ENCODE results near the gene PSMD5.

PSMD5 gene

DNA sequence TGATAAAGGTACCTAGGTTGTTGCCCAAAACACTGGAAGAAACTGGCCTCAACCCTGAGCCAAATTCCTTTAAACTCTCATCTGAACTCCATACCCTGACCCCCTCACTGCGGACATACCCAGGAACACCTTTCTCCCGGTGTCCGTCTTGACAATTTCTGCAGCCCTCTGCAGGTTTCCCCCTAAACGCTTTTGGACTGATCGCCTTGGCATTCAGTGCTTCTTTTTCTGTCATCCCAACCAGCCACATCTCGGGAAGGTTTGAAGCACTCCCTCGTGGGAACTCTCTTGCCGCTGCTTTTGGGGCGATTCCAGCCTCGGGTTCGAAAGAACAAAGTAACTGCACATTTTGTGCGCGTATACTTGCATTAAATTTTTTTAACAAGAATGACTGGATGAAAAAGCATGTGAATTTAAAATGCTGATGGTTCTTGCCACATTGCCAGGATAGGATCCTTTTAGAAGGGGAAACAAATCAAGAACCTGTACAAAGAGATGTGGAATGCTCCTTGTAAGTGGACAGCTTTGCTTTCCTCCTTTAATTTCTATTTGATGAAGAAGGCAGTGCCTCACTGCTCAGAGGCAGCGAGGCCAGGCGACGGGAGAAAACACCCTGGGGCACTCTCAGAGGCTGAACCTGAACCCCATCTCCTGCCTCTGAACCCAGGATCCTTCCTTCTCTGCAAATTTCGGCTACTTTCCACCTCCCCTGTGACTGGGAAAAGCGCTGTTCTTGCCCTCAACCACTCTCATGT, 615 bp downstream of the PSMD5 start:
- ATAC-seq (replicated peaks), result peak; percentile 1
- DNase-seq, result no peak
- H3K4me3 Mint-ChIP-seq, result peak overlapping the region; percentile 99 to 100
- H3K27me3 Mint-ChIP-seq, result no peaks in the 10 kb centered on the region
- H3K9me3 Mint-ChIP-seq, result no peaks in the 10 kb centered on the region
- H3K36me3 Mint-ChIP-seq (ENCODE audit: insufficient read depth), result peaks cover 62% of the 10 kb centered on the region
- H3K4me1 Mint-ChIP-seq (ENCODE audit: low read depth in 2 of 2), result peaks cover 50 to 59% of the 10 kb centered on the region in 2 donors
- peak overlapping the region; percentile 99 for H3K27ac Mint-ChIP-seq

DNA sequence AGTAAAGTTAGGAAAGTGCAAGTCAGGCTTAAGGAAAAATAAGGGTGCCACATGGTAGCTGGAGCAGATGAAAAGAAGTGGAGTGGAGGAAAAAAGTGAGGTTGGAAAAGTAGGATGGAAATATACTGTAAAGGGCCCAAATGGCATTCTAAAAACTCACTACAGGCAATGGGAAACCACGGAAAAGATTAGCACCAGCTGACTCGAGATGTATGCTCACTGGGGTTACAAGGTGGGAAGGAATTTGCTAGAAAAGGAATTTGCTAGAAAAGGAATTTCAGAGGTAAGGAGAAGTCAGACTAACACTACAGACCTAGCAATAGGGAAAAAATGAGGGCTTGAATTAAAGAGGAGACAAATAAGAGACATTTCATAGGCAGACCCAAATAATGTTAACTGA, 3.6 kb downstream of the PSMD5 start:
- no peaks in the 10 kb centered on the region for H3K9me3 Mint-ChIP-seq
- no peak for ATAC-seq (replicated peaks)

DNA sequence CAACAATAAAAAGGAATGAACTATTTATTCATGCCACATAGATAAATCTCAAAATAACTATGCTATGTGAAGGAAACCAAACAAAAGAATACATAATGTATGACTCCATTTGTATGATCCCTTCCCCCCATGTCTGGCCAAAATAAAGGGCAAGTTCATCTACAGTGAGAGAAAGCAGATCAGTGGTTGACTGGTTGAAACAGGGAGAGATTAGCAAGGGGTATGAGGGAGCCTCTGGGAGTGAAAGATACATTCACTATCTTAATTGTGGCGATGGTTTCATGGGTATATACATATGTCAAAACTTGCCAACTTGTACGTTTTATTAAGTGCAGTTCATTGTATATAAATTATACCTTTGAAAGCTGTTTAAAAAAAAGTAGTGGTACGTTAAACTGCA, 4.8 kb downstream of the PSMD5 start:
- Mint-ChIP-seq H3K4me3 (no peak overlapping the region), H3K27ac (no peak overlapping the region)

More for the DNA sequence above, 3.6 kb downstream of the PSMD5 start:
- DNase-seq, result no peak
- Mint-ChIP-seq H3K4me3 (peak overlapping the region in 1 of 2 donors; percentile 23), H3K36me3 (ENCODE audit: insufficient read depth) (peaks cover 55% of the 10 kb centered on the region), H3K4me1 (ENCODE audit: low read depth in 2 of 2) (peaks cover 38 to 45% of the 10 kb centered on the region in 2 donors), H3K27ac (peak overlapping the region in 1 of 2 donors; percentile 78), H3K27me3 (no peaks in the 10 kb centered on the region)

DNA sequence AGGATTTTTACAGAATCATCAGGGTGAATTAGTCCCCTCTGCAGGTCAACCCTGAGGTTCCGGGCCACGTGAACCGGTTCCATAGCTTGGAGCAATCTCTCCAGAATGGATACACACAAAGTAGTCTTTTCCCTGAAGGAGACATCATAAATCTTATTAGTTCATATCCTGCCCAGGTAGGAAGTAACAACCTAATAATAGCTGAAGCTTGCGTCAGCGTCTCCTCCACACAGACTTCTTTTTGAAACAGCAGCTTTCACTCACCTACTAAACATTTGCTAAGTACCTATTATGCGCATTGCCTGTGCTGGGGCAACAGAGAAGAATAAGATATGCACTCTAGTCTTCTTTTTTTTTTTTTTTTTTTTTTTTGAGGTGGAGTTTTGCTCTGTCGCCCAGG, 9.4 kb downstream of the PSMD5 start:
- peaks cover 9 to 14% of the 10 kb centered on the region in 2 donors for H3K4me1 Mint-ChIP-seq (ENCODE audit: low read depth in 2 of 2)
- ATAC-seq (replicated peaks) (no peak), DNase-seq (no peak)
- H3K27me3 Mint-ChIP-seq, result no peaks in the 10 kb centered on the region
- peaks cover 61% of the 10 kb centered on the region for H3K36me3 Mint-ChIP-seq (ENCODE audit: insufficient read depth)
- H3K4me3 Mint-ChIP-seq, result no peak overlapping the region
- H3K27ac Mint-ChIP-seq, result no peak overlapping the region
- no peaks in the 10 kb centered on the region for H3K9me3 Mint-ChIP-seq

More for the DNA sequence above, 4.8 kb downstream of the PSMD5 start:
- Mint-ChIP-seq H3K27me3 (no peaks in the 10 kb centered on the region), H3K4me1 (ENCODE audit: low read depth in 2 of 2) (peaks cover 30 to 42% of the 10 kb centered on the region in 2 donors), H3K36me3 (ENCODE audit: insufficient read depth) (peaks cover 54% of the 10 kb centered on the region), H3K9me3 (no peaks in the 10 kb centered on the region)
- ATAC-seq (replicated peaks), result no peak
- DNase-seq, result no peak

DNA sequence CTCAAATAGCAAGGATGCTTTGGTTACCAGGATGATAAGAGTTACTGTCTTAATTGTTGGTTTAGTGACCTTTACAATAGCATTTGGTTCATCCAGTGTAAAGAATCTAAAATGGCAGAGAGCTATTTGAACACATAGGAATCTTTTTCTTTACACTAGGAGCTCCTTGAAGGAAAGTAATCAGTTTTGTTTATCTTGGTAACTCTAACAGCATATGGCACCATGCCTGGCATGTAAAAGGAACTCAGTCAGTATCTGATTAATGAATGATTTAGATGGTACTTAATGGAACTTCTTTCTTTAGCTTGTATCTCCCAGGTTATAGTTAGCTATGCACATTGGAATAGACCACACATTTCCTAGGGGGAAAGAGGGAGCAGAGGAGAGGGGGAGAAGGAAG, 9.9 kb downstream of the PSMD5 start:
- DNase-seq (no peak), ATAC-seq (replicated peaks) (no peak)
- peaks cover 8 to 12% of the 10 kb centered on the region in 2 donors for H3K4me1 Mint-ChIP-seq (ENCODE audit: low read depth in 2 of 2)
- no peak overlapping the region for H3K4me3 Mint-ChIP-seq
- no peaks in the 10 kb centered on the region for H3K27me3 Mint-ChIP-seq
- H3K27ac Mint-ChIP-seq, result peak overlapping the region in 1 of 2 donors; percentile 64
- H3K9me3 Mint-ChIP-seq, result no peaks in the 10 kb centered on the region
- peaks cover 66% of the 10 kb centered on the region for H3K36me3 Mint-ChIP-seq (ENCODE audit: insufficient read depth)

DNA sequence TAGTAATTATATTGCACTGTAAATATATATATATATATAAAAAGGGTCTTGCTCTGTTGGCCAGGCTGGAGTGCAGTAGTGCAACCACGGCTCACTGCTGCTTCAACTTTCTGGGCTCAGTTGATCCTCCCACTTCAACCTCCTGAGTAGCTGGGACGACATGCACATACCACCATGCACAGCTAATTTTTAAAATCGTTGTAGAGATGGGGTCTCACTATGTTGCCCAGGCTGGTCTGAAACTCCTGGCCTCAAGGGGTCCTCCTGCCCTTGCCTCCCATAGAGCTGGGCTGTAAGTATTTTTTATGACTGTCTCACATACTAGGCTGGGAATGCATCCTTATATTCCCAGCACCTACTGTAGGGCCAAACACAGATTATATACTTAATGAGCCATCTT, 11.9 kb downstream of the PSMD5 start:
- no peak overlapping the region for H3K4me3 Mint-ChIP-seq
- DNase-seq (no peak), ATAC-seq (replicated peaks) (no peak)
- H3K27me3 Mint-ChIP-seq, result no peaks in the 10 kb centered on the region
- peaks cover 59% of the 10 kb centered on the region for H3K36me3 Mint-ChIP-seq (ENCODE audit: insufficient read depth)
- no peaks in the 10 kb centered on the region for H3K9me3 Mint-ChIP-seq
- no peak overlapping the region for H3K27ac Mint-ChIP-seq
- H3K4me1 Mint-ChIP-seq (ENCODE audit: low read depth in 2 of 2), result peaks cover 1 to 9% of the 10 kb centered on the region in 2 donors

DNA sequence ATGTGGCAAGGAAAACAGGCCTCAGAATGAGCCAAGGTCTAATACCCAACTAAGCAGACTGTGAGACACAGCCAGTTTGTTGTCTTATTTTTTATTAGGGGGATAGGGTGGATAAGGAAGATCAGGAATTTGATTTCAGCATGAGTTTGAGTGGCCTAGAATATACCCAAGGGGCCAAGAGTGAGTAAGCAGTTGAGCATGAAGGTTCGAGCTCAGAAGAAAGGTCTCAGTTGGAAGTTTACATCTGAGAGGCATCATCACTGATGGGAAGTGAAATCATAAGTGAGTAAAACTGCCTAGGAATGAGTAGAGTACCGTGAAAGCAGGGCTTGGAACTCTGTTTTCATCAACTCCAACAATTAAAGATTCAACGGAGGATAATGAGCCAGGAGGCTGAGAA, 12.6 kb downstream of the PSMD5 start:
- Mint-ChIP-seq H3K27me3 (no peaks in the 10 kb centered on the region), H3K9me3 (no peaks in the 10 kb centered on the region), H3K36me3 (ENCODE audit: insufficient read depth) (peaks cover 58% of the 10 kb centered on the region), H3K4me1 (ENCODE audit: low read depth in 2 of 2) (peaks cover 0 to 7% of the 10 kb centered on the region in 2 donors), H3K27ac (no peak overlapping the region), H3K4me3 (no peak overlapping the region)
- ATAC-seq (replicated peaks), result no peak
- DNase-seq, result no peak

DNA sequence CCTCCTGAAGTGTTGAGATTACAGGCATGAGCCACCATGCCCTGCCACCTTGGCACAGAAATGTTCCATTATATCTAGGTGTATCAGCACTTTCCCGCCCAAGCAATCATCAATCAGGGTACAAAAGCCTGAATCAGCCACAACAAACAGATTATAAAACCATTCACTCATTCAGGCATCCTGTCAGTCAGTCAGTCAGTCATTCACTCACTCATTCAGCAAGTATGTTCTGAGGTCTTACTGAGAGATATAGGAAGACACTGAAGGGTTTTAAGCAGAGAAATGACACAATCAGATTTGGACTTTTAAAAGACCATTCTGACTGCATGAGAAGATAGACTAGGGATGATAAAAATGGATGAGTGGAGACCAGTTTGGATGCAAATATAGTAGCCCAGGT, 13.1 kb downstream of the PSMD5 start:
- H3K4me1 Mint-ChIP-seq (ENCODE audit: low read depth in 2 of 2), result peaks cover 0 to 6% of the 10 kb centered on the region in 2 donors
- no peak overlapping the region for H3K27ac Mint-ChIP-seq
- H3K27me3 Mint-ChIP-seq, result no peaks in the 10 kb centered on the region
- H3K36me3 Mint-ChIP-seq (ENCODE audit: insufficient read depth), result peaks cover 59% of the 10 kb centered on the region
- ATAC-seq (replicated peaks) (no peak), DNase-seq (no peak)
- H3K9me3 Mint-ChIP-seq, result no peaks in the 10 kb centered on the region
- H3K4me3 Mint-ChIP-seq, result no peak overlapping the region

DNA sequence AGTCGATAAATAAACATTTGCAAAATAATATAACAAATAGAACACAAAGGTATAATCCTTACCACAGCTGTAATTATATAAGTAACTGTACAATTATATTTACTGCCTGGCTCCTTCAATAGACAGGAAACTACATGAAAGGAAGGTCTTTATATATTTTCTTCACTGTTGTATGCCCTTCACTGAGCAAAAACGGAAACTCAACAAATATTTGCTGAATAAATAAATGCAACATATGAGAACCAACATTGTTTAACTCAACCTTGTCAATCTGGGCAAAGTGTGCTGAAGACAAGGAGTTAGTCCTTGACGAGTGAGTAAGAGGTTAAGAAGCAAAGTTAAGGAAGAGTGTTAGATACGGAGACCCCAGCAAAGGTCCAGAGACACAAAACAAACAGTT, 22.6 kb downstream of the PSMD5 start:
- H3K27me3 Mint-ChIP-seq, result no peaks in the 10 kb centered on the region
- H3K27ac Mint-ChIP-seq, result no peak overlapping the region
- no peak for ATAC-seq (replicated peaks)
- H3K9me3 Mint-ChIP-seq, result no peaks in the 10 kb centered on the region
- H3K36me3 Mint-ChIP-seq (ENCODE audit: insufficient read depth), result peaks cover 73% of the 10 kb centered on the region
- H3K4me3 Mint-ChIP-seq, result no peak overlapping the region
- H3K4me1 Mint-ChIP-seq (ENCODE audit: low read depth in 2 of 2), result no peaks in the 10 kb centered on the region
- DNase-seq, result no peak

DNA sequence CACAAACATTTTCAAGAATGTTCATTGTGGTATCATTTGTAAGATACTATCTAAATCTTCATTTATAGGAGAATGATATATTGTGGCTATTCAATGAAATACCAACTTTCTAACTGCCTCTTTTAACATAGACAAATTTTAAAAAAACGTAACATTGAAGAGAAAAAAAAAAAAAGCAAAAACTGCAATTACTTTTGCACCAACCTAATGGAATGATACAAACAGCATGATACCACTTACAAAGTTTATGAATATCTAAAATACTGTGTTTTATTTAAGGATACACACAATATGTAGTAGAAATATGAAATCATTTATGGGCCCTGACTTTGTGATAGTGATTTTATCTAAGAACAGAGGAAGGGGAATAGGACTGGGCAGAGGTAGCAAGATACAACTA, 24.1 kb downstream of the PSMD5 start:
- ATAC-seq (replicated peaks), result no peak
- no peak for DNase-seq
- Mint-ChIP-seq H3K9me3 (no peaks in the 10 kb centered on the region), H3K4me1 (ENCODE audit: low read depth in 2 of 2) (no peaks in the 10 kb centered on the region), H3K27me3 (no peaks in the 10 kb centered on the region), H3K4me3 (no peak overlapping the region), H3K36me3 (ENCODE audit: insufficient read depth) (peaks cover 61% of the 10 kb centered on the region), H3K27ac (peak overlapping the region in 1 of 2 donors; percentile 66)

DNA sequence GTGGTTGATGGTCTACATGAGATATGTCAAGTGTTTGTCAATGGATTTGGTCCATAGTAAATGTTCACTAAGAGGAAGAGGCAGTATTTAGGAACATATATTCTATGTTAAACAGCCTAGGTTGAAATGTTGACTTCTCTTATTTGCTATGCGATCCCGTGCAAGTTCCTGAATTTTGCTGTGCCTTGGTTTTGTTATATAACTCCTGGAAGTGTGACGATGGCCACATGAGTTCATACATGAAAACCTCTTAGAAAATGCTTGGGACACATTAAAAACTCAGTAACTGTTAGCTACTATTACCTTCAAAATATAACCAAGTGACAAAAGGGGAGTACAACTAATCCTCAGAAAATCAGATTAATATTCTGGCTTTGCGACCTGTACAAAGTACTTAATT, 27.6 kb downstream of the PSMD5 start:
- DNase-seq (no peak), ATAC-seq (replicated peaks) (no peak)
- H3K4me3 Mint-ChIP-seq, result no peak overlapping the region
- H3K27ac Mint-ChIP-seq, result no peak overlapping the region
- H3K27me3 Mint-ChIP-seq, result no peaks in the 10 kb centered on the region
- H3K9me3 Mint-ChIP-seq, result no peaks in the 10 kb centered on the region
- H3K36me3 Mint-ChIP-seq (ENCODE audit: insufficient read depth), result peaks cover 36% of the 10 kb centered on the region
- no peaks in the 10 kb centered on the region for H3K4me1 Mint-ChIP-seq (ENCODE audit: low read depth in 2 of 2)

DNA sequence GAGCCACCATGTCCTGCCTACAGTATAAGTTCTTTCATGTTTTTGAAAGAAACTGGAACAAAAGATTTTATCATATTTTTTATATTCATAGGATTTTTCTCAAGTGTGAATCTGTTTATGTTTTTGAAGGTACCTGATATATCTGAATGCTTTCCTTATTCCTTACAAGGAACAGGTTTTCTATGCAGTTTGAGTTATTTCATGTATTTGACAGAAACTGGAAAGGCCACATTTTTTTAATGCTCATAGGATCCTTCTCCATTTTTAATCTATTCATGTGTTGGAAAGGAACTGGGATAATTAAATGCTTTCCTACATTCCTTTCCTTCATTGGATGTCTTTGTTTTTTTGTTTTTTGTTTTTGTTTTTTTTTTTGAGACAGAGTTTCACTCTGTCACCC, 33.8 kb downstream of the PSMD5 start:
- H3K36me3 Mint-ChIP-seq (ENCODE audit: insufficient read depth), result peaks cover 2% of the 10 kb centered on the region

DNA sequence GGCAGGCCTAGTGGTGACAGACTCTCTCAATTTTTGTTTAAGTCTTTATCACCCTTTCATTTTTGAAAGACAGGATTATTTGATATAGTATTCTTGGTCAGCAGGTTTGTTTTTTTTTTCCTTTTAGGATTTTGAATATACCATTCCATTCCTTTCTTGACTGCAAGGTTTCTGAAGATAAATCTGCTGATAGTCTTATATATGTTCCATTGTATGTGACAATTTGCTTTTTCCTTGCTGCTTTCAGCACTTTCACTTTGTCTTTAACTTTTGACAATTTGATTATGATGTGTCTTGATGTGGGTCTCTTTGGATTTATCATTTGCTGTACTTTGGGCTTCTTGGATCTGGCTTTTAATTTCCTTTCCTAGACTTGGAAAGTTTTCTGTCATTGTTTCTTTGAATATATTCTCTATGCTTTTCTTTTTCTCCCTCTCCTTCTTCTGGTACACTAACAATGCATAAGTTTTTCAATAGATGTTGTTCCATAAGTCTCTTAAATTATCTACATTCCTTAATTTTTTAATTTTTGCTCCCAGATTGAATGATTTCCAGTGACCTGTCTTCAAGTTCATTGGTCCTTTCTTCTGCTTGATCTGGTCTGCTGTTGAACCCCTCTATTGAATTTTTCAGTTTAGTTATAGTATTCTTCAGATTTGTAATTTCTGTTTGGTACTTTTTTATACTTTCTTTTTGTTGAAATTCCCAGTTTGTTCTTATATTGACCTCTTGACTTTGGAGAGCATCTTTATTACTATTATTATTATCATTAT, 34.9 kb downstream of the PSMD5 start:
- no peaks in the 10 kb centered on the region for H3K4me1 Mint-ChIP-seq (ENCODE audit: low read depth in 2 of 2)
- no peak overlapping the region for H3K27ac Mint-ChIP-seq
- H3K27me3 Mint-ChIP-seq, result no peaks in the 10 kb centered on the region
- H3K9me3 Mint-ChIP-seq, result peaks cover 7 to 9% of the 10 kb centered on the region in 2 donors
- DNase-seq, result no peak
- no peak overlapping the region for H3K4me3 Mint-ChIP-seq
- H3K36me3 Mint-ChIP-seq (ENCODE audit: insufficient read depth), result peaks cover 2% of the 10 kb centered on the region
- no peak for ATAC-seq (replicated peaks)

More for the DNA sequence above, 33.8 kb downstream of the PSMD5 start:
- Mint-ChIP-seq H3K27me3 (no peaks in the 10 kb centered on the region), H3K27ac (no peak overlapping the region), H3K4me1 (ENCODE audit: low read depth in 2 of 2) (no peaks in the 10 kb centered on the region), H3K9me3 (peaks cover 7 to 9% of the 10 kb centered on the region in 2 donors), H3K4me3 (no peak overlapping the region)
- DNase-seq, result no peak
- ATAC-seq (replicated peaks), result no peak
